Activated CD8-positive, alpha-beta memory T cell treated with anti-CD3 and anti-CD28 coated beads, Interleukin-2, amount 50 U/mL, for 1 hour (primary cell): ENCODE data around the gene TMEM114.

Source experiments
- DNase-seq: peaks from one replicate; pipeline ENCODE4 v3.0.0-alpha.2; 2020; ENCODE audit errors: extremely low read depth

TMEM114 gene

DNA sequence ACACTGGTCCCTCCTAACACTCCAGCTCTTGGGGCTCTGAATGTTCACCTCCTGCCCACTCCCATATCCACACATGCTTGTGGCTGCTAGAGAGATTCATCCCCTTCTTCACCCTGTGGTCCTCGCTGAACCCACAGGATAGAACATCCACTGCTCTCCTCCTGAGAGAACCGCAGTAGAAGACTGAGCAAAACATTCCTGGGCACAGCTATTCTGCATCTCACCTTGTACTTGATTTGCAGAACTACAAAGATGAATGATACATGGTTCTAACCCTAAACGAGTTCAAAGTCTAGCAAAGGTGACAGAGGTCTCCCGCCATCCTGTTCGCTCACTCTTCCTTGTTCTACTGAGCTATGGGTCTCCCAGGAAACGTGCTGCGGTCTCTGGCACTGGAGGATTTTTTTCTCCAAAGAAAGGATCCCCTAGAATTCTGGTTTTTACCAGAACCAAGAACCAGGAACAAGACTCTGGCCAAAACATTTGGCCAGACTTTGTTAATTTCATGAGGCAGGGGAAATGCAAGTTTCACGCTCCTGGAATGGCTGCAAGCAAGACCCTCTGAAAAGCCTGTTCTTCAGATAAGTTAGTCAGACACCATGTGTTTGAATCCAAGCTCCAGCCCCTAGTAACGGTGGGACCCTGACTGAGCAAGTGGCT, 39.5 kb downstream of the TMEM114 start:
- no peak for DNase-seq

DNA sequence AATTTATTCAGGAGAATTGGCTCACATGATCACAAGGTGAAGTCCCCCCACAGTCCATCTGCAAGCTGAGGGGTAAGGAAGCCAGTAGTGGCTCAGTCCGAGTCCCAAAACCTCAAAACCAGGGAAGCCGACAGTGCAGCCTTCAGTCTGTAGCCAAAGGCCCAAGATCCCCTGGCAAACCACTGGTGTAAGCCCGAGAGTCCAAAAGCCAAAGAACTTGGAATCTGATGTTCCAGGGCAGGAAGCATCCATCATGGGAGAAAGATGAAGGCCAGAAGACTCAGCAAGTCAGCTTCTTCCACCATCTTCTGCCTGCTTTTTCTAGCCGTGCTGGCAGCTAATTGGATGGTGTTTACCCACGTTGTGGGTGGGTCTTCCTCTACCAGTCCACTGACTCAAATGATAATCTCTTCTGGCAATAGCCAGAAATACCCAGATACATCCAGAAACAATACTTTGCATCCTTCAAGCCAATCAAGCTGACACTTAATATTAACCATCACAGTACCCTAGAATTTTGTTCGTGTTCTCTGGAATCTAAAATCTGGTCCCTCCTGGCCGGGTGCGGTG, 40.4 kb downstream of the TMEM114 start:
- no peak for DNase-seq

GRCh38 chr16:8548166-8548565, 42.1 kb downstream of the TMEM114 start:
- no peak for DNase-seq

DNA sequence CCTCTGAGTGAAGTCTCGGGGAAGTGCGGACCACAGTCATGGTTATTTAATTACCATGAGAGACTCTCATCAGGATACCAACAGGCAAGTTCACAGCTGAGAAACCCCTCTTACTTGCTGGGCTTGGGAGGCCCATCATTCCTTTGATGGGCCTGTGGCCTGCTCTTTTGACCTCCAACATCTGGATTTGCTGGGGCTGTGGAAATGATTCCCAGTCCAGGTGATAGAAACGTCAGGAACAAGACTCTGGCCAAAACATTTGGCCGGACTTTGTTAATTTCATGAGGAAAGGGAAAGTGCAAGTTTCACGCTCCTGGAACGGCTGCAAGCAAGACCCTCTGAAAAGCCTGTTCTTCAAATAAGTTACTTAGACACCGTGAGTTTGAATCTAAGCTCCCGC, 42.5 kb downstream of the TMEM114 start:
- DNase-seq = no peak

DNA sequence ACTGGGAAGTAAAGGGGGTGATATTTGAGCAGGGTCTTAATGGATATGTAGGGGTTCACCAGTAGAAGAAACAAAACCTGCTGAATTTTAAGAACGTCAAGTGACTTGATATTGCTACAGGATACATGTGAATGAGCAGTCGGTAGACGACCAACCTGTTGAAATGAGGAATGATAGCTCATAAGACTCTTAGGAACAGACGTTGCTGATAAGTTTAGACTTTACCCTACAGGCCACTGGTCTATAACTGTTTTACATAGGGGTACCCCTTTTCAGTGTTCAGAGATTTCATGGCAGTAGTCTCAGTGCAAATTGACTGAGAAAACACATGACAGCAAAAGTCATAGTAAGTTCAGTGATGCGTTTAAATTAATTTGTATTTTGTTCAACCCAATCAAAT, 45.9 kb downstream of the TMEM114 start:
- DNase-seq = no peak

- no peak for DNase-seq
Observed at GRCh38 chr16:8543258-8543657, 47.1 kb downstream of the TMEM114 start.

DNA sequence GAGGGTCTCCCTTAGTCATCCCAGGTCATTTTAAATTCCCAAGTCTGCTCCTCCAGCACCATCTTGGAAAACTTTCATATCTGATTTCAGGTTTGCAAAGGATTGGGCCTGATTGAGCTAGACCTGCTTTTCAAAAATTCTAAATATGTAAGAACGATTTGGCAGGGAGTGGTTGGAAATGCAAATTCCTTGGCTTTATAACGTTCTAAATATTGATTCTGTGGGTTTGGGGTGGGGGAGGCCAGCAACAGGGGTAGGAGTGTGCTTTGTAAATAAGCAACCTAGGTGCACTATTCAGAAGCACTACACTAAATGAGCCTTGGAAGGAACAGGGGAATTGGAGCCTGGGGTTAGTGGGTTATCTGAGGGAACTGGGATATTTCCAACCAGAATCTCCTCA, 47.9 kb downstream of the TMEM114 start:
- no peak for DNase-seq

GRCh38 chr16:8541868-8542267, 48.4 kb downstream of the TMEM114 start:
- DNase-seq = no peak

- no peak for DNase-seq
Observed at GRCh38 chr16:8537691-8538342, 52.5 kb downstream of the TMEM114 start.

DNA sequence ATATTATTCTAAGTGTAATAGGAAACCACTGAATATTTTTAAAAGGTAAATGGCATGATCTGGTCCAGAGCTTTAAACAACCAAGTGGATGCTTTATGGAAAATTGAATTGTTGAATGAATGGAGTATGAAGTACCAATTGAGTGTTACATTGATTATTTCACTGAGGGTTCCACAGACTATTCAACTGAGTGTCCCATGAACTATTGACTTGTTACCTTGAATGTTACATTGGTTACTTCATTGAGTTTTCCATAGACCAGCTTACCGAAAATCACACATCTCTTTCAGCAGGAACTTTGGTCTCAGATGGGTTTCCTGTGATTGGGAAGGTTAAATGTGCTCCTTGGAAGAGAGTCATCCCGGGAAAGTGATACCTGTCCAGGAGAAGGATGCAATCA, 56.8 kb downstream of the TMEM114 start:
- no peak for DNase-seq

DNA sequence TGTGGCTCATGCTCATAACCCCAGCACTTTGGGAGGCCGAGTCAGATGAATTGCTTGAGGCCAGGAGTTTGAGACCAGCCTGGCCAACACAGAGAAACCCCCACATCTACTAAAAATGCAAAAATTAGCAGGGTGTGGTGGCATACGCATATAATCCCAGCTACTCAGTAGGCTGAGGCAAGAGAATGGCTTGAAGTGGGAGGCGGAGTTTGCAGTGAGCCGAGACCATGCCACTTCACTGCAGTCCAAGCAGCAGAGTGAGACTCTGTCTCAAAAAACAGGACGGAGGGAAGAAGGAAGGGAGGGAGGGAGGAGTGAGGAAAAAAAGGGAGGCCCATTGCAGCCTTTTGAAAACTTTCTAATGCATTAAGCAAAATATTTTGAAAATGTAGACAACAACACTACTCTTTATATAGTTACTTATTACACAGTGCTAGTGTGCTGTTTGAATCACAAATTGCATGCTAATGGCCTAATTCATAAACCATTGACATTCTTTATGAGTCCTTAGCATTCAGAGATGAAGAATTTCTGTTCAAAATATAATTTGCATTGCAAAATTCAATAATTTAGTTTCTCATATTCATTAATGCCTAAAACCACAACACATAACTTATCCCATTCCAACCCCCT, 59.4 kb downstream of the TMEM114 start:
- no peak for DNase-seq

DNA sequence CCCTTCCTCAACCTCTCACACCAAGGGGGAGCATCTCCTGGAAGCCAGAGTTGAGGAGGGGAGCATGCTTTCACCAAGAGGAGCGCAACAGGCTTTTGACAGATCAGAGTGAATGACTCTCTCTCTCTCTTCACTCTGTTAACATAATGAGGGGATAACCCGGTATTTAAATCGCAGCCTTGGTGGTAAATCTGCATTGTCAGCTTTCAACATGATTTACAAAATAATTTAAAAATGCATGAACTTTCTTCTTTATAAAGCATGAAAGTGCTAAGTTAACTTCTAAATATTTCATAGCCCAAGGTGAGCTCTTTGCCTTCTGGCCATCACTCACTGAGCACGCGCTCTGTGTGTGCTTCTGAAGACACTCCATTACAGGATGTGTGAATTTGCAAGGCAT, 61.8 kb downstream of the TMEM114 start:
- DNase-seq = no peak

DNA sequence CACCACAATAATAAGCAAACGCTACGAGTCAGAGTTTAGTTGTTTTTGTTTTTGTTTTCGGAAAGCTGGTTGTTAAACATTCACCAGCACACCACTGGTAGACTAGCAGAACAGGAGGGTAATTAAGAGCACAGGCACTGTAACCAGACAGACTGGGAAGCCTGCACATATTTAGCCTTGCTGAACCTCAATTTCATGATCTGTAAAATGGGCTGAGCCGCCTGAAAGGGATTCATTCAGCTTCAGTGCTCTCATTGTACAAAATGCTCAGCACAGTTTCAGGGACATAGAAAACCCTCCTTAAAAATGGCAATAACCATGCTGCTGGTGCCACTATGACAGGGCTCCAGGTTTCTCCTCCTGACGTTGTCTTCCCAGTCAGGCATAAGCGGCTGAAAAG, 66.4 kb downstream of the TMEM114 start:
- no peak for DNase-seq

GRCh38 chr16:8522757-8523156, 67.6 kb downstream of the TMEM114 start:
- DNase-seq = no peak

DNA sequence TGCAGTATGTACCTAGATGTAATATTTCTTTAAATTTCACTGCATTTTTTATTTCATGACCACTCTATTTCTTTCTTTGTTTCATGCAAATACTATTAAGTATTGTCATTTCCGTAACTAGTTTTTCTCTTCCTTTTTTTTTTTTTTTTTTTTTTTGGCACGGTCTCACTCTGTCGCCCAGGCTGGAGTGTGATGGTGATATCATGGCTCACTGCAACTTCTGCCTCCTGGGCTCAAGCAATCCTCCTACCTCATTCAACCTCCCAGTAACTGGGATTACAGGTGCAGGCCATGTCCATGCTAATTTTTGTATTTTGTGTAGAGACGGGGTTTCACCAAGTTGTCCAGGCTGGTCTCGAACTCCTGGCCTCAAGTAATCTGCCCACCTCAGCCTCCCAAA, 70.7 kb downstream of the TMEM114 start:
- no peak for DNase-seq
